K562 (cell line): Measurements from ENCODE around the gene ZFAND2A.

Source experiments
- CBFB ChIP-seq: sonication (generic); formaldehyde crosslinking; IDR thresholded peaks from 2 replicates; pipeline ENCODE4 v1.4.0; 2020; ENCODE audit warnings: mild to moderate bottlenecking, missing genetic modification reagents
- CTCF ChIP-seq, 3 experiments: IDR thresholded peaks in 2 of 3; conservative IDR thresholded peaks in 1 of 3; 2 replicates each; pipeline ENCODE4 v1.5.1; 2011 to 2012; ENCODE audit warnings: low read length in 3 of 3, mild to moderate bottlenecking in 3 of 3, control low read depth in 2 of 3, improper control_type of control experiment in 1 of 3, inconsistent platforms in 1 of 3, low read depth in 1 of 3, mixed read lengths in 1 of 3, moderate library complexity in 1 of 3; ENCODE audit not compliant: insufficient read depth in 2 of 3
- CXXC5 ChIP-seq: fragments of 250-450 bp; sonication (Bioruptor Pico); IDR thresholded peaks from 2 replicates; pipeline ENCODE4 v1.8.0; 2022; ENCODE audit warnings: inconsistent platforms, mild to moderate bottlenecking, moderate library complexity
- ETV6 ChIP-seq, 3 experiments: fragments of 150-350 bp in 1 of 3; sonication (generic) in 1 of 3; formaldehyde crosslinking in 1 of 3; IDR thresholded peaks; 2 replicates each; pipeline versions ENCODE4 v1.6.1 to v1.8.0; 2014 to 2022; ENCODE audit warnings: borderline replicate concordance in 2 of 3, low read depth in 2 of 3, antibody characterized with exemption in 1 of 3, low read length in 1 of 3, mild to moderate bottlenecking in 1 of 3, missing genetic modification reagents in 1 of 3
- FOXA1 ChIP-seq: fragments of 450-650 bp; IDR thresholded peaks from 2 replicates; pipeline ENCODE4 v1.6.1; 2016; ENCODE audit warnings: mild to moderate bottlenecking, borderline replicate concordance
- POLR2AphosphoS5 ChIP-seq: IDR thresholded peaks from 2 replicates; pipeline ENCODE4 v1.6.1; 2011; ENCODE audit warnings: mild to moderate bottlenecking, low read depth, low read length, moderate library complexity; ENCODE audit not compliant: control insufficient read depth, insufficient read depth
- SP1 ChIP-seq: sonication (generic); formaldehyde crosslinking; IDR thresholded peaks from 2 replicates; pipeline ENCODE4 v1.8.1; 2022; ENCODE audit warnings: mild to moderate bottlenecking, missing genetic modification reagents
- ZBTB8A ChIP-seq: fragments of 450-650 bp; IDR thresholded peaks from 2 replicates; pipeline ENCODE4 v1.6.1; 2018; ENCODE audit warnings: mild to moderate bottlenecking, moderate library complexity; ENCODE audit not compliant: partially characterized antibody
- ZNF239 ChIP-seq: fragments of 250-450 bp; sonication (Bioruptor Pico); IDR thresholded peaks from 2 replicates; pipeline ENCODE4 v1.4.0; 2020; ENCODE audit warnings: mild to moderate bottlenecking
- TF ChIP-seq, protein P1 (sequence below): sonication (generic); formaldehyde crosslinking; IDR thresholded peaks from 2 replicates; pipeline ENCODE4 v1.9.0; 2022; ENCODE audit warnings: mild to moderate bottlenecking, missing genetic modification reagents
- TF ChIP-seq, protein P2 (sequence below), 2 experiments: fragments of 450-650 bp; IDR thresholded peaks; 2 replicates each; pipeline ENCODE4 v1.6.1; 2016; ENCODE audit warnings: mild to moderate bottlenecking in 2 of 2, borderline replicate concordance in 1 of 2, low read depth in 1 of 2, moderate library complexity in 1 of 2

- TF ChIP-seq CXXC5 (CRISPR knock-in tag): no peak
- TF ChIP-seq ETV6 (IDR thresholded peaks at IDR 0.05; ENCODE audit: borderline replicate concordance in 1 of 2, low read depth in 2 of 2, low read length in 1 of 2): no peak
- no peak for TF ChIP-seq ETV6 (CRISPR knock-in tag; IDR thresholded peaks at IDR 0.05; ENCODE audit: borderline replicate concordance)
- TF ChIP-seq, protein P1, sequence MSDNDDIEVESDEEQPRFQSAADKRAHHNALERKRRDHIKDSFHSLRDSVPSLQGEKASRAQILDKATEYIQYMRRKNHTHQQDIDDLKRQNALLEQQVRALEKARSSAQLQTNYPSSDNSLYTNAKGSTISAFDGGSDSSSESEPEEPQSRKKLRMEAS (CRISPR knock-in tag): no peak
- TF ChIP-seq, protein P2, sequence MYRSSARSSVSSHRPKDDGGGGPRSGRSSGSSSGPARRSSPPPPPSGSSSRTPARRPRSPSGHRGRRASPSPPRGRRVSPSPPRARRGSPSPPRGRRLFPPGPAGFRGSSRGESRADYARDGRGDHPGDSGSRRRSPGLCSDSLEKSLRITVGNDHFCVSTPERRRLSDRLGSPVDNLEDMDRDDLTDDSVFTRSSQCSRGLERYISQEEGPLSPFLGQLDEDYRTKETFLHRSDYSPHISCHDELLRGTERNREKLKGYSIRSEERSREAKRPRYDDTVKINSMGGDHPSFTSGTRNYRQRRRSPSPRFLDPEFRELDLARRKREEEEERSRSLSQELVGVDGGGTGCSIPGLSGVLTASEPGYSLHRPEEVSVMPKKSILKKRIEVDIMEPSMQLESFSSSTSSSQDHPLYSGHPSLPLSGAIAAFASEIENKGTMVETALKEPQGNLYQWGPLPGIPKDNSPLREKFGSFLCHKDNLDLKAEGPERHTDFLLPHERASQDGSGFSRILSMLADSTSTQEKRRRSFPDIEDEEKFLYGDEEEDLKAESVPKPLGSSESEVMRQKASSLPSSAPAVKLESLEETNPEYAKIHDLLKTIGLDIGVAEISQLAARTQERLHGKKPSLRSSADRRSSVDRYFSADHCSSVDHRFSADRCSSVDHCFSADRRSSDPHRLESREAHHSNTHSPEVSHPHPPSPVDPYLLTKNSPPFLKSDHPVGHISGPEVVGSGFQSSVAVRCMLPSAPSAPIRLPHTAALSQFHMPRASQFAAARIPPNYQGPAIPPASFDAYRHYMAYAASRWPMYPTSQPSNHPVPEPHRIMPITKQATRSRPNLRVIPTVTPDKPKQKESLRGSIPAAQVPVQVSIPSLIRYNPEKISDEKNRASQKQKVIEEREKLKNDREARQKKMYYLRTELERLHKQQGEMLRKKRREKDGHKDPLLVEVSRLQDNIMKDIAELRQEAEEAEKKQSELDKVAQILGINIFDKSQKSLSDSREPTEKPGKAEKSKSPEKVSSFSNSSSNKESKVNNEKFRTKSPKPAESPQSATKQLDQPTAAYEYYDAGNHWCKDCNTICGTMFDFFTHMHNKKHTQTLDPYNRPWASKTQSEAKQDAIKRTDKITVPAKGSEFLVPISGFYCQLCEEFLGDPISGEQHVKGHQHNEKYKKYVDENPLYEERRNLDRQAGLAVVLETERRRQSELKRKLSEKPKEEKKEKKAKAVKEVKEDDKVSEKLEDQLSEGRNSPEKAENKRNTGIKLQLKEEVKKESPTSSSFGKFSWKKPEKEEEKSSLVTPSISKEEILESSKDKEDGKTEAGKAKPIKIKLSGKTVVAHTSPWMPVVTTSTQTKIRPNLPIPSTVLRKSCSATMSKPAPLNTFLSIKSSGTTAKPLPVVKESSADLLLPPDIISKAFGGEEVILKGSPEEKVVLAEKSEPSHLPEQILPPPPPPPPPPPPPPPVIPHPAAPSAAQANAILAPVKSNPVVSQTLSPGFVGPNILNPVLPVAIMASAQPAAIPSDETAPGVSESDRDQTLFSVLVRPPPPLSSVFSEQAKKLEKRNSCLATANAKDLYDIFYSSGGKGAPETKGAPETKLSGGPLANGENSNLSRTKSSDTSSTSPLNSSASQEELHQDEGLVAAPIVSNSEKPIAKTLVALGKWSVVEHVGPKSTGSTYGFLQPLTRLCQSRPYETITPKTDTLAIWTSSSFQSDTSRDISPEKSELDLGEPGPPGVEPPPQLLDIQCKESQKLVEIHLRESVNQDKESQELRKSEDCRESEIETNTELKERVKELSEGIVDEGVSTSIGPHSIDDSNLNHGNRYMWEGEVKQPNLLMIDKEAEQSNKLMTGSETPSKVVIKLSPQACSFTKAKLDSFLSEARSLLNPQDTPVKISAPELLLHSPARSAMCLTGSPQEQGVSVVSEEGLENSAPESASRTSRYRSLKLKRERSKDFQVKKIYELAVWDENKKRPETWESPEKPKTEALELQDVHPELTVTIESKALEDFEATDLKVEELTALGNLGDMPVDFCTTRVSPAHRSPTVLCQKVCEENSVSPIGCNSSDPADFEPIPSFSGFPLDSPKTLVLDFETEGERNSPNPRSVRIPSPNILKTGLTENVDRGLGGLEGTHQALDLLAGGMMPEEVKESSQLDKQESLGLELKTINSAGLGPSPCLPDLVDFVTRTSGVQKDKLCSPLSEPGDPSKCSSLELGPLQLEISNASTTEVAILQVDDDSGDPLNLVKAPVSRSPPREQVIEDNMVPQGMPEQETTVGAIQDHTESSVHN (IDR thresholded peaks at IDR 0.05; ENCODE audit: borderline replicate concordance in 1 of 2, low read depth in 1 of 2): no peak
- no peak for TF ChIP-seq SP1
- TF ChIP-seq ZNF239 (CRISPR knock-in tag): no peak
- TF ChIP-seq CTCF (IDR thresholded peaks at IDR 0.05 in 2 of 3, conservative IDR thresholded peaks at IDR 0.05 in 1 of 3; ENCODE audit: insufficient read depth in 2 of 3, low read depth in 1 of 3, low read length in 3 of 3): no peak
- no peak for TF ChIP-seq CBFB (CRISPR knock-in tag)
- TF ChIP-seq POLR2AphosphoS5: no peak
- TF ChIP-seq FOXA1: no peak
- no peak for TF ChIP-seq ZBTB8A
These were observed 9.5 kb downstream of the ZFAND2A start for GRCh38 chr7:1150400-1151002.
